Panc1 (cell line): ENCODE results near the gene MCM7. TPM values are rescaled to one million over a fixed set of nuclear protein-coding genes. Genes with fewer than 3 reads are reported as not detected.
A peak's percentile ranks its signal among the peaks of the same experiment; 100 is the strongest.

ENCODE experiments used
- ATAC-seq: fragments of 200-7000 bp; cut with Tn5 transposase; 2 replicates; pipeline ENCODE4 v1.9.1; 2020; ENCODE audit warnings: mild to moderate bottlenecking, moderate library complexity
- BruUV-seq: library from RNA; stranded (reverse); fragments of 400-500 nt; replicated peaks from 2 replicates; lab custom pipeline; 2021; lab: Mats Ljungman, UMichigan
- CTCF ChIA-PET: fragments of 300-600 bp; sonication (Branson Sonifier 250); formaldehyde crosslinking; loops from one replicate; lab custom pipeline; 2022; ENCODE audit warnings: antibody characterized with exemption; lab: Charles Lee
- POLR2A ChIA-PET: fragments of 300-600 bp; sonication (Branson Sonifier 250); formaldehyde crosslinking; loops from one replicate; lab custom pipeline; 2022; ENCODE audit warnings: antibody characterized with exemption; lab: Charles Lee
- DNase-seq: peaks from one replicate; pipeline ENCODE4 v3.0.0-alpha.2; 2010; ENCODE audit warnings: low read depth, low spot score
- H3K27ac ChIP-seq: 2 replicates; pipeline ENCODE4 v1.5.1; 2011; ENCODE audit warnings: mild to moderate bottlenecking, low read length, inconsistent platforms
- H3K27me3 ChIP-seq: fragments of 200-500 bp; sonication (Bioruptor generic); 2 replicates; pipeline ENCODE4 v1.6.0; 2014; ENCODE audit warnings: low read length, inconsistent platforms; ENCODE audit not compliant: control insufficient read depth, insufficient read depth
- H3K36me3 ChIP-seq: fragments of 200-500 bp; sonication (Bioruptor generic); 2 replicates; pipeline ENCODE4 v1.5.1; 2014; ENCODE audit warnings: inconsistent platforms, mild to moderate bottlenecking, low read length, moderate library complexity; ENCODE audit not compliant: control insufficient read depth, insufficient read depth
- H3K4me1 ChIP-seq: 2 replicates; pipeline ENCODE4 v1.5.1; 2011; ENCODE audit warnings: inconsistent platforms, mild to moderate bottlenecking, low read length, moderate library complexity; ENCODE audit not compliant: control insufficient read depth, insufficient read depth
- H3K4me3 ChIP-seq, 2 experiments: 2 replicates each; pipeline ENCODE4 v1.5.1; 2011 to 2012; ENCODE audit warnings: low read depth in 2 of 2, low read length in 2 of 2, mild to moderate bottlenecking in 2 of 2, inconsistent platforms in 1 of 2, moderate library complexity in 1 of 2
- H3K9me3 ChIP-seq: fragments of 200-500 bp; sonication (Bioruptor generic); 2 replicates; pipeline ENCODE4 v1.5.1; 2014; ENCODE audit warnings: low read depth, mild to moderate bottlenecking, inconsistent platforms, low read length, moderate library complexity; ENCODE audit not compliant: control insufficient read depth, insufficient read depth
- POLR2AphosphoS5 ChIP-seq: IDR thresholded peaks from 2 replicates; pipeline ENCODE4 v1.6.1; 2012; ENCODE audit warnings: mild to moderate bottlenecking, low read depth, low read length, moderate library complexity
- SIN3A ChIP-seq: IDR thresholded peaks from 2 replicates; pipeline ENCODE4 v1.6.1; 2012; ENCODE audit warnings: low read depth, mild to moderate bottlenecking, low read length, moderate library complexity, borderline replicate concordance; ENCODE audit not compliant: insufficient read depth
- TCF7L2 ChIP-seq: IDR thresholded peaks from 2 replicates; pipeline ENCODE4 v1.6.1; 2011; ENCODE audit warnings: mild to moderate bottlenecking, low read depth, low read length, inconsistent platforms
- in situ Hi-C: cut with HindIII; loops from 2 replicates; pipeline ENCODE4 v1.10.0; 2016; ENCODE audit warnings: low sequenced_read_pairs, low pct_unique_long_range_greater_than_20kb
- intact Hi-C: fragments of 100-400 bp; cut with micrococcal nuclease; formaldehyde crosslinking; loops from one replicate; pipeline ENCODE4 v1.10.0; 2022; ENCODE audit not compliant: unreplicated experiment
- total RNA-seq: library from RNA; stranded (reverse); gene quantifications from one replicate; pipeline ENCODE4 v1.2.1, GENCODE V29; 2021; ENCODE audit not compliant: unreplicated experiment
- TF ChIP-seq, protein P1 (sequence below): fragments of 450-650 bp; IDR thresholded peaks from 2 replicates; pipeline ENCODE4 v1.5.1; 2017; ENCODE audit warnings: mild to moderate bottlenecking
- TF ChIP-seq, protein P2 (sequence below), 2 experiments: IDR thresholded peaks; 2 replicates each; pipeline ENCODE4 v1.6.1; 2011 to 2012; ENCODE audit warnings: low read depth in 2 of 2, control low read depth in 1 of 2, low read length in 1 of 2, mild to moderate bottlenecking in 1 of 2, moderate library complexity in 1 of 2; ENCODE audit not compliant: insufficient read depth in 1 of 2

The MCM7 gene
- total RNA-seq, 1 experiment from 2014 or later, result 258 TPM

DNA sequence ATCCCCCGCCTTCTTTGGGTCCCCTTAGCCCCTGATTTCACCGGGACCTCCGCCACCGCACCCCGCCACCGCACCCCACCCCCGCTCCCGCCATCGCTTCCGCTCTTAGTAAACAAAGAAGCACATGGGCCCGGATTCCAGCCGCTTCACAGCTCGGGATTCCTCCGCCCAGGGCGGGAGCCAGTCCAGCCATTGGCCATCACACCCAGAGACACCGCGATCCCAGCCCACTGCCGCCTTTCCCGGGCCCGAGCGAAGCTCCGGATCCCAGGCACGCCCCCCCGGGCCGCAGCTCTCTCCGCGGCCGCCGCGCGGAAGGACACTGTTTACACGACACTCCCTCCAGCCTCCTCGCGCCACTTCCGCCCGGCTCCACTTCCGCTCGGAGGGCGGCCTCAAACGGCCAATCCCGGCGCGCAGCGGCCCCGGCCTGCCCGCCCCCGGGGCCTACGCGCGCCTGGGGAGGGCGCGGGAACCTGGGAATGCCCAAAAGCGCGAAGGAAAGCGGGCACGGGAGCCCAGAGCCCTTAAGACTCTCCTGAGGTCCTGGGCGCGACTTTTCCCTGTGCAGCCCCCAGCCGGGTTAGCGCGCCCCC, 679 bp downstream of the MCM7 start:
- BruUV-seq, result no TSS peak
- Histone ChIP-seq H3K9me3 (no peaks in the 10 kb centered on the region), H3K27me3 (no peaks in the 10 kb centered on the region), H3K27ac (peak overlapping the region; percentile 93), H3K4me3 (peak overlapping the region; percentile 82 to 89), H3K4me1 (peaks cover 20% of the 10 kb centered on the region), H3K36me3 (peaks cover 38% of the 10 kb centered on the region)
- ChIA-PET CTCF (interaction anchor here (1.3 kb wide), 1 partner anchor 29 kb away, joined by 4 read pairs; no protein-coding TSS in a partner anchor), POLR2A (interaction anchor here (0.6 to 1.5 kb wide), 9 partner anchors 12 to 596 kb away, joined by 4 to 17 read pairs (median 9); partner anchors contain the start of genes COPS6, MBLAC1 and ZKSCAN5)
- in situ Hi-C loops, result no loop called here
- DNase-seq (peak; percentile 83), ATAC-seq (peak; percentile 86)
- TF ChIP-seq POLR2AphosphoS5 (peak; percentile 74), SIN3A (peak; percentile 99), TCF7L2 (peak; percentile 65; the same call in 1 of the 2 replicates)
- TF ChIP-seq, protein P1, sequence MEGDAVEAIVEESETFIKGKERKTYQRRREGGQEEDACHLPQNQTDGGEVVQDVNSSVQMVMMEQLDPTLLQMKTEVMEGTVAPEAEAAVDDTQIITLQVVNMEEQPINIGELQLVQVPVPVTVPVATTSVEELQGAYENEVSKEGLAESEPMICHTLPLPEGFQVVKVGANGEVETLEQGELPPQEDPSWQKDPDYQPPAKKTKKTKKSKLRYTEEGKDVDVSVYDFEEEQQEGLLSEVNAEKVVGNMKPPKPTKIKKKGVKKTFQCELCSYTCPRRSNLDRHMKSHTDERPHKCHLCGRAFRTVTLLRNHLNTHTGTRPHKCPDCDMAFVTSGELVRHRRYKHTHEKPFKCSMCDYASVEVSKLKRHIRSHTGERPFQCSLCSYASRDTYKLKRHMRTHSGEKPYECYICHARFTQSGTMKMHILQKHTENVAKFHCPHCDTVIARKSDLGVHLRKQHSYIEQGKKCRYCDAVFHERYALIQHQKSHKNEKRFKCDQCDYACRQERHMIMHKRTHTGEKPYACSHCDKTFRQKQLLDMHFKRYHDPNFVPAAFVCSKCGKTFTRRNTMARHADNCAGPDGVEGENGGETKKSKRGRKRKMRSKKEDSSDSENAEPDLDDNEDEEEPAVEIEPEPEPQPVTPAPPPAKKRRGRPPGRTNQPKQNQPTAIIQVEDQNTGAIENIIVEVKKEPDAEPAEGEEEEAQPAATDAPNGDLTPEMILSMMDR, result no peak
- TF ChIP-seq, protein P2, sequence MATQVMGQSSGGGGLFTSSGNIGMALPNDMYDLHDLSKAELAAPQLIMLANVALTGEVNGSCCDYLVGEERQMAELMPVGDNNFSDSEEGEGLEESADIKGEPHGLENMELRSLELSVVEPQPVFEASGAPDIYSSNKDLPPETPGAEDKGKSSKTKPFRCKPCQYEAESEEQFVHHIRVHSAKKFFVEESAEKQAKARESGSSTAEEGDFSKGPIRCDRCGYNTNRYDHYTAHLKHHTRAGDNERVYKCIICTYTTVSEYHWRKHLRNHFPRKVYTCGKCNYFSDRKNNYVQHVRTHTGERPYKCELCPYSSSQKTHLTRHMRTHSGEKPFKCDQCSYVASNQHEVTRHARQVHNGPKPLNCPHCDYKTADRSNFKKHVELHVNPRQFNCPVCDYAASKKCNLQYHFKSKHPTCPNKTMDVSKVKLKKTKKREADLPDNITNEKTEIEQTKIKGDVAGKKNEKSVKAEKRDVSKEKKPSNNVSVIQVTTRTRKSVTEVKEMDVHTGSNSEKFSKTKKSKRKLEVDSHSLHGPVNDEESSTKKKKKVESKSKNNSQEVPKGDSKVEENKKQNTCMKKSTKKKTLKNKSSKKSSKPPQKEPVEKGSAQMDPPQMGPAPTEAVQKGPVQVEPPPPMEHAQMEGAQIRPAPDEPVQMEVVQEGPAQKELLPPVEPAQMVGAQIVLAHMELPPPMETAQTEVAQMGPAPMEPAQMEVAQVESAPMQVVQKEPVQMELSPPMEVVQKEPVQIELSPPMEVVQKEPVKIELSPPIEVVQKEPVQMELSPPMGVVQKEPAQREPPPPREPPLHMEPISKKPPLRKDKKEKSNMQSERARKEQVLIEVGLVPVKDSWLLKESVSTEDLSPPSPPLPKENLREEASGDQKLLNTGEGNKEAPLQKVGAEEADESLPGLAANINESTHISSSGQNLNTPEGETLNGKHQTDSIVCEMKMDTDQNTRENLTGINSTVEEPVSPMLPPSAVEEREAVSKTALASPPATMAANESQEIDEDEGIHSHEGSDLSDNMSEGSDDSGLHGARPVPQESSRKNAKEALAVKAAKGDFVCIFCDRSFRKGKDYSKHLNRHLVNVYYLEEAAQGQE (IDR thresholded peaks at IDR 0.05; ENCODE audit: insufficient read depth in 1 of 2, low read depth in 2 of 2, low read length in 1 of 2), result no peak
- intact Hi-C loops, result no loop called here

DNA sequence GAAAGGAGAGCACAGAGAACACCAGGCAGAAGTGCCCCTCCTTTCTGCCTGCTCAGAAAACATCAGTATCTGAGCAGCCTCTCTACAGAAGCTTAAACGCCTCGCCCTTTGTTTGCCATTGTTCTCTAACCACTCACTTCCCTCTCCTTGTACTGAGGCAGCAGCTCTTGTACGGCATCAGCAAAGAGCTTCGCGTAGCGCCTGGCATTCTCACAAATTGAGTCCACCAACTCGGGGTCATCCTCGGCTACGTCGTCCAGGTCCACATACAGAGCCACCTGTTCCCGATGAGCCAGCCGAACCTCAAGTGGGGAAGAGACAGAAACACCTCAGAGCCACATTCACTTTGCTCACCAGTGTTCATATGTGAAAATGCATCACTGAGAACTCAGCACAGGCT, 1.7 kb downstream of the MCM7 start:
- Histone ChIP-seq H3K36me3 (peaks cover 49% of the 10 kb centered on the region), H3K27ac (peak overlapping the region; percentile 93), H3K9me3 (no peaks in the 10 kb centered on the region), H3K4me1 (peaks cover 21% of the 10 kb centered on the region), H3K27me3 (no peaks in the 10 kb centered on the region), H3K4me3 (peak overlapping the region; percentile 82 to 89)
- no peak for ATAC-seq
- intact Hi-C loops (no loop called here), in situ Hi-C loops (no loop called here)
- BruUV-seq, result no TSS peak
- no peak for DNase-seq
- ChIA-PET CTCF (no interaction called here), POLR2A (no interaction called here)
- TF ChIP-seq TCF7L2 (no peak), SIN3A (no peak), POLR2AphosphoS5 (no peak)
- TF ChIP-seq, protein P1, result no peak
- TF ChIP-seq, protein P2 (IDR thresholded peaks at IDR 0.05; ENCODE audit: insufficient read depth in 1 of 2, low read depth in 2 of 2, low read length in 1 of 2), result no peak
